ENCODE measurements around the gene SLC10A3.

DNA sequence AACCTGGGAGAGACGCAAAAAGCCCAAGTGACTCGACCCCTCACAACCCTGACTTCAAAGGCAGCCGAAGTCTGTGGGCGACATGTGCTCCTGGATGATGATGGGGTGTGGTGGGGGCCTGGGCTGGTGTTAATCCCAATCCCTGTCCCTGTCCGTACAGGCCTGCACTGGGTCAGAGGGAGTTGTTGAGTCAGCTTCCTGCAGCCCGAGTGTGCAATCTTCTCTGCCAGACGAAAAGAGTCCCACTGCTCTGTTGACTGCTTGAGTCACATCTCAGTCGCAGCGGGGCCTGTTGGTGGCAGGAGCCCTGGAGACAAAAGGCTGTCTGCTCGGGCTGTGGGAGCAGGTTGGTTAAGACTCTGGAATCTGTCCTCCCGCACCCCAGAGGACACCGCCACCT, 15.3 kb upstream of the SLC10A3 start:
- TF ChIP-seq CTCF (IDR thresholded peaks at IDR 0.05), result no peak
- no peak for TF ChIP-seq POLR2A (IDR thresholded peaks at IDR 0.05)

Data from heart left ventricle (tissue), 13 donors.